WTC11 (cell line): Measurements from ENCODE around the gene PIMREG. TPM values are rescaled to one million over a fixed set of nuclear protein-coding genes. Genes with fewer than 3 reads are reported as not detected.

Experiments
- ATAC-seq: fragments of 200-7000 bp; cut with Tn5 transposase; 2 replicates; pipeline ENCODE4 v1.10.0; 2021; ENCODE audit warnings: mild to moderate bottlenecking, moderate library complexity
- CTCF ChIA-PET: fragments of 300-600 bp; sonication (Branson Sonifier 250); formaldehyde crosslinking; loops from one replicate; lab custom pipeline; 2021; ENCODE audit warnings: antibody characterized with exemption; lab: Charles Lee
- POLR2A ChIA-PET: fragments of 350-600 bp; sonication (Branson Sonifier 250); formaldehyde crosslinking; loops from one replicate; lab custom pipeline; 2021; ENCODE audit warnings: antibody characterized with exemption; lab: Charles Lee
- DNase-seq: peaks from one replicate; pipeline ENCODE4 v3.0.0; 2021; ENCODE audit warnings: low spot score
- H3K27ac Mint-ChIP-seq: 2 replicates; pipeline ENCODE4 v1.8.0; 2021; ENCODE audit warnings: mixed read lengths
- H3K27me3 Mint-ChIP-seq: 2 replicates; pipeline ENCODE4 v1.8.0; 2021; ENCODE audit warnings: low read depth, mild to moderate bottlenecking, moderate library complexity, mixed read lengths
- H3K36me3 Mint-ChIP-seq: 2 replicates; pipeline ENCODE4 v1.8.0; 2021; ENCODE audit warnings: mixed read lengths
- H3K4me1 Mint-ChIP-seq: 2 replicates; pipeline ENCODE4 v1.8.0; 2022; ENCODE audit warnings: mixed read lengths
- H3K4me3 Mint-ChIP-seq: 2 replicates; pipeline ENCODE4 v1.8.0; 2021; ENCODE audit warnings: mild to moderate bottlenecking, moderate library complexity, mixed read lengths
- H3K9me3 Mint-ChIP-seq: 2 replicates; pipeline ENCODE4 v1.8.0; 2021; ENCODE audit warnings: mixed read lengths
- CBFB ChIP-seq: sonication (generic); formaldehyde crosslinking; IDR thresholded peaks from 2 replicates; pipeline ENCODE4 v1.8.1; 2022; ENCODE audit warnings: mild to moderate bottlenecking, low read depth, missing genetic modification reagents
- CDX4 ChIP-seq: fragments of 250-450 bp; sonication (Bioruptor Pico); IDR thresholded peaks from 2 replicates; pipeline ENCODE4 v1.9.0; 2021; ENCODE audit warnings: moderate library complexity, mild to moderate bottlenecking, inconsistent platforms, borderline replicate concordance
- ETV6 ChIP-seq: sonication (generic); formaldehyde crosslinking; IDR thresholded peaks from 2 replicates; pipeline ENCODE4 v1.8.1; 2022; ENCODE audit warnings: mild to moderate bottlenecking, missing genetic modification reagents
- FOXP1 ChIP-seq: sonication (generic); formaldehyde crosslinking; IDR thresholded peaks from 2 replicates; pipeline ENCODE4 v1.8.0; 2022; ENCODE audit warnings: missing genetic modification reagents, mild to moderate bottlenecking, moderate library complexity, borderline replicate concordance
- JAZF1 ChIP-seq: fragments of 250-450 bp; sonication (Bioruptor Pico); IDR thresholded peaks from 2 replicates; pipeline ENCODE4 v1.9.0; 2021; ENCODE audit warnings: moderate library complexity, mild to moderate bottlenecking, inconsistent platforms
- KAT7 ChIP-seq: sonication (generic); formaldehyde crosslinking; IDR thresholded peaks from 2 replicates; pipeline ENCODE4 v1.8.1; 2023; ENCODE audit warnings: missing genetic modification reagents, mild to moderate bottlenecking, borderline replicate concordance
- NR3C1 ChIP-seq: sonication (generic); formaldehyde crosslinking; conservative IDR thresholded peaks from 2 replicates; pipeline ENCODE4 v1.8.1; 2023; ENCODE audit warnings: low read depth, mild to moderate bottlenecking, missing genetic modification reagents
- OVOL2 ChIP-seq: fragments of 250-450 bp; sonication (Bioruptor Pico); IDR thresholded peaks from 2 replicates; pipeline ENCODE4 v1.9.0; 2021; ENCODE audit warnings: mild to moderate bottlenecking, borderline replicate concordance
- RORB ChIP-seq: fragments of 250-450 bp; sonication (Bioruptor Pico); IDR thresholded peaks from 2 replicates; pipeline ENCODE4 v1.9.0; 2021; ENCODE audit warnings: mild to moderate bottlenecking
- SP1 ChIP-seq: sonication (generic); formaldehyde crosslinking; conservative IDR thresholded peaks from 2 replicates; pipeline ENCODE4 v1.8.1; 2022; ENCODE audit warnings: missing genetic modification reagents
- TEAD1 ChIP-seq: sonication (generic); formaldehyde crosslinking; IDR thresholded peaks from 2 replicates; pipeline ENCODE4 v1.8.0; 2022; ENCODE audit warnings: mild to moderate bottlenecking, missing genetic modification reagents
- ZNF281 ChIP-seq: sonication (generic); formaldehyde crosslinking; IDR thresholded peaks from 2 replicates; pipeline ENCODE4 v1.8.0; 2023; ENCODE audit warnings: mild to moderate bottlenecking, missing genetic modification reagents
- ZNF317 ChIP-seq: sonication (generic); formaldehyde crosslinking; IDR thresholded peaks from 2 replicates; pipeline ENCODE4 v1.8.1; 2023; ENCODE audit warnings: low read depth, mild to moderate bottlenecking, moderate library complexity, missing genetic modification reagents, borderline replicate concordance
- ZNF512 ChIP-seq: sonication (generic); formaldehyde crosslinking; IDR thresholded peaks from 2 replicates; pipeline ENCODE4 v1.8.1; 2022; ENCODE audit warnings: missing genetic modification reagents, borderline replicate concordance
- ZNF532 ChIP-seq: fragments of 250-450 bp; sonication (Bioruptor Pico); IDR thresholded peaks from 2 replicates; pipeline ENCODE4 v1.9.0; 2021; ENCODE audit warnings: mild to moderate bottlenecking, borderline replicate concordance
- total RNA-seq: library from RNA; stranded (reverse); gene quantifications from 3 replicates; pipeline ENCODE4 v1.2.3, GENCODE V29; 2021

PIMREG gene
- total RNA-seq, 1 experiment from 2014 or later: 92.2 TPM

- TF ChIP-seq ZNF532 (CRISPR knock-in tag) (no peak), CBFB (CRISPR knock-in tag) (no peak), ETV6 (CRISPR knock-in tag) (no peak)
Observed at GRCh38 chr17:6449307-6449706, 5.1 kb downstream of the PIMREG start (continued).

GRCh38 chr17:6450926-6451832, 6.9 kb downstream of the PIMREG start:
- ATAC-seq (no peak), DNase-seq (no peak)
- no peaks in the 10 kb centered on the region for H3K9me3 Mint-ChIP-seq
- CTCF ChIA-PET: interaction anchor here (1.0 to 1.8 kb wide), 3 partner anchors 15 to 44 kb away, joined by 3 to 7 read pairs (median 4); no protein-coding TSS in a partner anchor
- H3K27ac Mint-ChIP-seq: peak overlapping the region; percentile 88
- peaks cover 35% of the 10 kb centered on the region for H3K36me3 Mint-ChIP-seq
- no peak for TF ChIP-seq JAZF1 (CRISPR knock-in tag)
- TF ChIP-seq NR3C1: no peak
- TF ChIP-seq CDX4 (CRISPR knock-in tag): no peak
- TF ChIP-seq ZNF512: no peak
- TF ChIP-seq TEAD1 (CRISPR knock-in tag): no peak
- no peak for TF ChIP-seq OVOL2
- no peak for TF ChIP-seq ZNF281 (CRISPR knock-in tag)
- no peak for TF ChIP-seq KAT7 (CRISPR knock-in tag)
- no peak for TF ChIP-seq RORB (CRISPR knock-in tag)
- no peak for TF ChIP-seq FOXP1 (CRISPR knock-in tag)
- no peak for TF ChIP-seq SP1 (CRISPR knock-in tag)
- TF ChIP-seq ZNF317 (CRISPR knock-in tag): no peak
- no peaks in the 10 kb centered on the region; the same call in 1 of the 2 replicates for H3K27me3 Mint-ChIP-seq
- H3K4me1 Mint-ChIP-seq: peaks cover 57% of the 10 kb centered on the region
- POLR2A ChIA-PET: interaction anchor here (0.6 kb wide), 1 partner anchor 112 kb away, joined by 5 read pairs; no protein-coding TSS in a partner anchor
- peak overlapping the region; percentile 22; the same call in 1 of the 2 replicates for H3K4me3 Mint-ChIP-seq
